Measurements from ENCODE around the gene ABTB1.

DNA sequence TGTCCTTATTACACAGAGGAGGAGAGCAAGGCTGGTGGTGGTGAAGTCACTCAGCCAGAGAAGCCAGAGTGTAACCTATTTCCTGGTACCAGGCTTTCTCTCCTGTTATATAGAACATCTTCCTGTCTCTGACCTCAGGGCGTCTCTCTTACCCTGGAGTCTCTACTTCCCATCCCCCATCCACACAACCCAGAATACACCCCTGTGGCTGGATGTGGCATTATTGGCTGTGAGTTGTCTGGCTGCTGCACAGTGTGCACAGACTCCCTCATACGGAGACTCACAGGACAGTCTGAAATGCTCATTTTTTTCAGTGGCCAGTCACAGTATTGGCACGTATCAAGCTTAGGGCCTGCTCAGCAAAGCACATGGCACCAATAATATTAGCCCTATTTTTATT lies 35.2 kb upstream of the ABTB1 start:
- TF ChIP-seq CTCF (IDR thresholded peaks at IDR 0.05), result no peak
- TF ChIP-seq POLR2AphosphoS5 (IDR thresholded peaks at IDR 0.05; ENCODE audit: low read depth, low read length), result no peak

All from Panc1 (cell line).